GM21390 (cell line): ENCODE measurements around the gene TXNDC5.

Experiments
- ATAC-seq: cut with Tn5 transposase; IDR thresholded peaks from one replicate; pipeline ENCODE4 v1.9.1; 2021; ENCODE audit not compliant: unreplicated experiment

Gene TXNDC5

GRCh38 chr6:7868926-7869325 lies 41.7 kb downstream of the TXNDC5 start:
- no peak for ATAC-seq

DNA sequence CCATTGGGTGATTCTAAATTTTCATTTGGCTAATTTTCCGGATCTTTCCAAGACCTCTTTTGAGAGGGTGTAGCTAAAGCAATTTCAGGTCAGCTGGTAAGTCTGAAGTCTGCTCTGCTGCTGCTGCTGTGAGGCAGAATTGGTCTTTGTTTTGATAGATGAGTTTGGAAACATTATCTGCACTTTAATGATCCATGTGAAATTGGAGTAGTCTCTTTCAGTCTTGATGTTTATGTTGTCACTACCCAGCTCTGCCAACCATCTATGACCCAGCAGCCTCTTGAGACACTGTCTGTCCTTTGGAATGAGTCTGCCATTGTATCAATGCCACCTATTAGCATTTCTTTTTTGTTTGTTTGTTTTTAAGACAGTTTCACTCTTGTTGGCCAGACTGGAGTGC lies 44.1 kb downstream of the TXNDC5 start:
- ATAC-seq = no peak

- ATAC-seq = no peak
Measured at GRCh38 chr6:7865781-7866180, 44.8 kb downstream of the TXNDC5 start.

GRCh38 chr6:7859591-7859990 lies 51.0 kb downstream of the TXNDC5 start:
- ATAC-seq = no peak

GRCh38 chr6:7851780-7852179 lies 58.8 kb downstream of the TXNDC5 start:
- no peak for ATAC-seq

- no peak for ATAC-seq
Measured at GRCh38 chr6:7848229-7848628, 62.4 kb downstream of the TXNDC5 start.

DNA sequence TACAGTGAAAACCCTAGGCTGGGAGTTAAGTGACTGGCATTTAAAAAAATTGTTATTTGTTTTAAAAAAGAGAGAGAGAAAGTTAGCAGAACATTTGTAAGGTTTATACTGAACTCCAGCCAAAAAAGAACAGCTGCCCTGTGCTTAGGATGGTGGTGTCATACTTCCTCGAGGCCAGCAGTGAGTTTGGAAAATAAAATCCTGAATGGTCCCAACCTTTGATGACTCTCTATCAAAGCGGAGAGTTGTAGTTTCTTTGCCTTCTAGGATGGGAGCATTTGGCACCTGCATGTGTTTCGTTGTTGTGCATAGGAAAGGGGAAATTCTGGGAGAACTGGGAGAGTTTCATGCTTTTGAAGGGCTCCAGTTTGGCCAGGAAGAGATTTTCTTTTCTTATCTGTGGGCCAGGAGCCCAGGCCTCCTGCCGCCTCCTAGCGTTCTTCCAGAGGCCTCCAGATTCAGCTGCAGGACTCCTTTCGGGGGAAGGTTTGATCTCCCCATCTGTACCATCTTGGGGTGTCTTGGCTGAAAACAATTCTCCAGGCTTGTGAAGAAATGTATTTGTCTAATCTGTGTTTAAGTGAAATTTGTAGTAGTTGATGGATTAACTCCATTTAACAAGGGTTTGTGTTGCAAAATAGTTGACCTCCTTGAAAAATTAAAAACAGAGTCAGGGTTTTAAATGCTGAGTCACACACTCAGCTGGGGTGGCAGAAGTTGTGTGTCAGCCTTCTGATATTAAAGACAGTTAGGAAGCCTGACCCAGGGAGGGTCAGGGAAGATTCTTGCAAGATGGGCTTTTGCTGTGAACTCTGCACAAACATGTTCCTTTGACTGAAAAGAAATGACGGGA lies 63.4 kb downstream of the TXNDC5 start:
- ATAC-seq = no peak

- ATAC-seq = no peak
Measured at GRCh38 chr6:7841781-7842468, 68.7 kb downstream of the TXNDC5 start.

DNA sequence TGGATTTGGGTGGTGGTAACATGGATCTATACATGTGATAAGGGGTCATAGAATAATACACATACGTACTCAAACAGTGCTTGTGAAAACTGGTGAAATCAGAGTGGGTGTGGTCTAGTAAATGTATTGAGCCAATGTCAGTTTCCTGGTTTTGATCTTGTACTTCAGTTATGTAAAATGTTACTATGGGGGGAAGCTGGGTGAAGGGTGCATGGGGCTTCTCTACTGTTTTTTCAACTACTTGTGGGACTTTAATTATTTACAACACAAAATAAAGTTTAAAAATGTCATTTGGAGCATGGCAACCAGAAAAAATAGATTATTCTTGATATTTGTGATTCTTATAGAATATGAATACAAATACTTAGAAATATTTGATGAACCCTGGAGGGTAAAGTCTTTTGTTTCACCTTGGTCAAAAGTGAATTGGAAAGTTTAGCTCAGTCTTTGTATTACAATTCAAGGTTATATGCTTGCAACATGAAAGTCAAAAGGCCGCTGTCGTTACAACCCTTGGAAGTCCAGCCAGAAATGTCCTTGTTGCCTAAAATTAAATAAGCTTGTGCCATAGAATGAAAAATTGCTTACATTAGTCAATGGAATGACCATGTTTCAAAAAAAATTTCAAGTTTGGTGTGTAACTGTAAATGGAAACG lies 74.1 kb downstream of the TXNDC5 start:
- ATAC-seq = no peak

DNA sequence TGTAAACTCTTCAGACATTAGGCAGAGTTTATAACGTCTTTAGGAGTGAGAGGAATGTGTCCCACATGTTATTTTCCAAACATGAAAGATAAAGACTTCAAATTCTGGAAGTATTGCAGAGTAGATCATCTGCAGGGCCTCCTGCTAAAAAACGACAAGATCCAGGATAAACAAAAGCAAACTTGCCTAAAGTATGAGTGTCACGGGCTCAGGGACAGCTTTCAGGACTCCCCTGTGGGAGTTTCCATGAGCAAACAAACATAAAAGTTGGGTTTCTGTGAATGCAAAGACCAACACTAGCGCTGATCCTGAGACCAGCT lies 76.9 kb downstream of the TXNDC5 start:
- no peak for ATAC-seq

DNA sequence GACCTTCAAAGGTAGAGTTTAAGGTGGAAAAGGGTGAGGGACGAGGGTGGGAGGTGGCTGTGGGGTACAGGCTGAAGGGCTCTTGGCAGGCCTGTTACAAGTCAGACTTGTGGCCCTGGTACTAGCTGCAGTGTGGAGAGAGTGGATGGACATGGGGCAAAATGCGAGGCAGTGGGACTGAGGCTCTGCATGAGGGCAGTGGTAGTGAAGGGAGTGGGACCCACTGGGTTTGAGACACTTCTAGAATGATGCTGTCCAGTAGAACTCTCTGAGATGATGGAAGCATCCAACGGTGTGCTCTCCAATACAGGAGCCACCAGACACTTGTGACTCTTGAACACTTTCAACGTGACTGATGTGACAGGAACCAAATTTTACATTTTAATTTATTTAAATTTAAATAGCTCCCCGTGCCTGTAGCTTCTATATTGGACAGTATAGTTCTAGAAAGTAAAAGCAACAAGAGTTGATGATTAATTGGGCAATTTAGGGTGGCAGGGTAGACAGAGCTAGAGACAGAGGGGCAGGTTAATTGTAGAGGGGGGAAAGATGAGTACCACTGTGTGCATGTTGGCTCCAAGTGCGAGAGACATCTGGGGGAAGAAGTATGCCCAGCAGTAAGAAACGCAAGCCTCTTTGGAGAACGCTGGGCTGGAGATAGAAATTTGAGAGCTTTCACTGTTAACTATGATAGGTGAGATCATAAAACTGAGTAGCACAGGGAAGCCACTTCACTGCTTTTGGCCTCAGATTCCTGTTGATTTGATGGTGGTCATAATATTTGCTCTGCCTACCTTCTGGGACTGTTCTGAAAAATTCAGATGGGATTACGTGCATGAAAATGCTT lies 77.5 kb downstream of the TXNDC5 start:
- no peak for ATAC-seq
